Colonic mucosa (tissue), 4 donors: ENCODE measurements around the gene LTB4R. TPM values are rescaled to one million over a fixed set of nuclear protein-coding genes. Genes with fewer than 3 reads are reported as not detected.

Experiments used
- DNase-seq: peaks from one replicate; pipeline ENCODE4 v3.0.0-alpha.2; 2020
- H3K27ac ChIP-seq: fragments of 200-600 bp; one replicate; pipeline ENCODE4 v1.8.0; 2021
- H3K27me3 ChIP-seq: fragments of 200-600 bp; one replicate; pipeline ENCODE4 v1.8.0; 2021
- H3K36me3 ChIP-seq: fragments of 200-600 bp; one replicate; pipeline ENCODE4 v1.8.0; 2021
- H3K4me1 ChIP-seq: fragments of 200-600 bp; one replicate; pipeline ENCODE4 v1.8.0; 2021; ENCODE audit warnings: mild to moderate bottlenecking
- H3K4me3 ChIP-seq: fragments of 200-600 bp; one replicate; pipeline ENCODE4 v1.8.0; 2021
- H3K9ac ChIP-seq, 2 donors: one replicate each; pipeline ENCODE4 v1.7.0; 2013; ENCODE audit warnings: control low read depth in 2 of 2, low read depth in 2 of 2, low read length in 2 of 2
- H3K9me3 ChIP-seq: fragments of 200-600 bp; one replicate; pipeline ENCODE4 v1.8.0; 2021
- CTCF ChIP-seq: fragments of 200-600 bp; IDR thresholded peaks from one replicate; pipeline ENCODE4 v1.8.0; 2022; ENCODE audit warnings: antibody characterized with exemption, mild to moderate bottlenecking
- intact Hi-C: fragments of 100-400 bp; cut with DNase I; formaldehyde crosslinking; loops from one replicate; pipeline ENCODE4 v1.14.1; 2022
- total RNA-seq, 2 donors: library from RNA; stranded (reverse); fragmentation: NEBNext Ultra II Directional in 1 of 2; extraction: Animal tissue kit (Norgen Biotek cat#: 25700) in 1 of 2; gene quantifications; one replicate each; pipeline ENCODE4 v1.2.1, GENCODE V29; 2021
- donor health status: healthy.
- donor health status: DM: no; HTN: no; CAD: no.
- donor health status: DM: no; HTN: no; CAD: no.

The LTB4R gene
- total RNA-seq, 2 donors from 2014 or later, result 1.5 to 4.0 TPM

GRCh38 chr14:24316597-24316950 is 5.3 kb downstream of the LTB4R start:
- intact Hi-C loops, result no loop called here
- no peak for DNase-seq
- peaks cover 5% of the 10 kb centered on the region for H3K4me1 ChIP-seq
- H3K9me3 ChIP-seq, result no peaks in the 10 kb centered on the region
- no peak overlapping the region for H3K9ac ChIP-seq
- TF ChIP-seq CTCF, result no peak
- H3K36me3 ChIP-seq, result no peaks in the 10 kb centered on the region
- peak overlapping the region; percentile 2 for H3K4me3 ChIP-seq
- no peak overlapping the region for H3K27ac ChIP-seq
- no peaks in the 10 kb centered on the region for H3K27me3 ChIP-seq

GRCh38 chr14:24317141-24317928 is 6.0 kb downstream of the LTB4R start:
- no peak overlapping the region for H3K9ac ChIP-seq
- H3K4me1 ChIP-seq, result peaks cover 5% of the 10 kb centered on the region
- H3K27me3 ChIP-seq, result no peaks in the 10 kb centered on the region
- TF ChIP-seq CTCF, result no peak
- H3K9me3 ChIP-seq, result no peaks in the 10 kb centered on the region
- intact Hi-C loops, result no loop called here
- H3K4me3 ChIP-seq, result no peak overlapping the region
- DNase-seq, result no peak
- no peak overlapping the region for H3K27ac ChIP-seq
- no peaks in the 10 kb centered on the region for H3K36me3 ChIP-seq

GRCh38 chr14:24321212-24321975 is 10.1 kb downstream of the LTB4R start:
- peaks cover under 1% of the 10 kb centered on the region for H3K4me1 ChIP-seq
- no peaks in the 10 kb centered on the region for H3K9me3 ChIP-seq
- TF ChIP-seq CTCF, result no peak
- no peak overlapping the region for H3K4me3 ChIP-seq
- no peak overlapping the region for H3K27ac ChIP-seq
- intact Hi-C loops, result no loop called here
- H3K9ac ChIP-seq, result no peak overlapping the region
- no peak for DNase-seq
- no peaks in the 10 kb centered on the region for H3K27me3 ChIP-seq
- no peaks in the 10 kb centered on the region for H3K36me3 ChIP-seq

- no peak overlapping the region for H3K9ac ChIP-seq
- H3K27ac ChIP-seq, result no peak overlapping the region
- no peak overlapping the region for H3K4me3 ChIP-seq
- DNase-seq, result no peak
- no peaks in the 10 kb centered on the region for H3K27me3 ChIP-seq
- intact Hi-C loops, result no loop called here
- TF ChIP-seq CTCF, result no peak
- H3K9me3 ChIP-seq, result no peaks in the 10 kb centered on the region
- H3K36me3 ChIP-seq, result no peaks in the 10 kb centered on the region
- H3K4me1 ChIP-seq, result no peaks in the 10 kb centered on the region
Observed at GRCh38 chr14:24322672-24323071, 11.4 kb downstream of the LTB4R start.

- Histone ChIP-seq H3K27me3 (no peaks in the 10 kb centered on the region), H3K9me3 (no peaks in the 10 kb centered on the region), H3K36me3 (no peaks in the 10 kb centered on the region), H3K27ac (no peak overlapping the region), H3K4me1 (no peaks in the 10 kb centered on the region), H3K4me3 (no peak overlapping the region), H3K9ac (no peak overlapping the region)
- no peak for TF ChIP-seq CTCF
- DNase-seq, result no peak
- intact Hi-C loops, result no loop called here
Observed at GRCh38 chr14:24323341-24323740, 12.0 kb downstream of the LTB4R start.
